ENCODE results near the gene KIAA2012.

DNA sequence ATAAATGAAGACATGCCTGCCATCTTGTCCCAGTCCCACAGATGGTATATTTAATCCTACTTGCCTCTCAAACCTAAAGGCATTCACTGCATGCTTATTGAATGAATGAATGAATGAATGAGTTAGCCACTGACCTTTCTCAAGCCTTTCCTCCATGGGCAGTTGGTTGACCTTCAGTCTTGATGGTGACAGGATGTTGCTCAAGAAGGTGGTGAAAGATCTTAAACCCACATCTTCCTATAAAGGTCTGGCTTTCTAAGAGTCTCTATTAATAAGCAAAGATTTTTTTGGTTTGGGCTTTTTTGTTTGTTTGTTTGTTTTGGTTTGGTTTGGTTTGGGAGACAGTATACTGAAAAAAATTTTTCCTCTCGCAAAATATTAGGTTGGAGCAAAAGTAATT is 41.7 kb downstream of the KIAA2012 start:
- TF ChIP-seq CTCF (conservative IDR thresholded peaks at IDR 0.05; ENCODE audit: low read depth, low read length) (no peak), EZH2 (IDR thresholded peaks at IDR 0.05; ENCODE audit: borderline replicate concordance, low read depth, low read length, poor library complexity, severe bottlenecking) (no peak)

All from A673 (cell line).